GM12873 (cell line): ENCODE results near the gene ZSCAN10.

Experiments used
- TF ChIP-seq, protein P1 (sequence below): IDR thresholded peaks from 2 replicates; pipeline ENCODE4 v1.5.1; 2012; ENCODE audit warnings: low read depth, mild to moderate bottlenecking, moderate library complexity, low read length, control low read depth; ENCODE audit not compliant: insufficient read depth; ENCODE audit errors: missing control alignments

The ZSCAN10 gene

DNA sequence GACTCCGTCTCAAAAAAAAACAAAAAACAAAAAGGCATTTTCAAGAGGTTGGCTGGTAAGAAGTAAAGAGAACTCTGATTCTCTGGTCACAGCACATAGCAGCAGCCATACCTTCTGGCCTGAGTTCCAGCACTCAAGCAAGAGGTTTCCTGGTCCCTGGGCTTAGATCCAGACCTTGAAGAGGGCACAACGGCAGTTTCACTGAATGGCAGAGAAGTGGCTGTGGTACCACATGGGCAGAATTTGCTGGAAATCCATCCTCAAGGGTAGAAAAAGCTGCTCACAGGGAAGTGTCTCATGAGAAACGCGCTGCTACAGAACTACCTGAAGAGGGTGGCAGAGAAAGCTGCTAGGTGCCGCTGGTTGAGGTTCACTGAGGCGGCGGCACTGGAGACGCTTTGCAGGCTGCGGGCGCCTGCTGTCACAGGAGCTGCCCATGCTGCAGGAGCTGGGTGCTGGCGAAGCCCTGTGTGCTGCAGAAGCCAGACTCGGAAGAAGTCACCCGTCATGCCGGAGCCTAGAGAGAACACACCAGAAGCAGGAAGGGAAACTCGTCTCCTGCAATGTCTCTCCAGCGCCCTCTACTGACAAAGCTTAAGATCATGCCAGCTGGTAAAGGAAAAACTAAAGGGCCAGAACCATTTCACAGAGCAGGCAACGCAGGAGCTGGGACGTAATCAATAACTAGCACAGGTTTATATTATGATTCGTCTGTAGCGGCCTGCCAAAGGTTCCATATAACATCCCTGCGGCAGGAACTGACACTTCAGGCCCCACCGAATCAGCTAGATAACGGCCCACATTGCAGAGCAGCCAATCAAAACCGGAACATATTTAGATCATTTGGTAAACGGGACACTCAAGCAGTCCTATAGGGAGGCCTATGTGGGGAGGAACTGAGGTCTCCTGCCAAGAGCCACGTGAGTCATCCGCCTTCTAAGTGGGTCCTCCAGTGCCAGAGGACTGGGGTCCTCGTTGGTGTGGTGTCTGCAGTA lies 30.3 kb upstream of the ZSCAN10 start:
- TF ChIP-seq, protein P1, sequence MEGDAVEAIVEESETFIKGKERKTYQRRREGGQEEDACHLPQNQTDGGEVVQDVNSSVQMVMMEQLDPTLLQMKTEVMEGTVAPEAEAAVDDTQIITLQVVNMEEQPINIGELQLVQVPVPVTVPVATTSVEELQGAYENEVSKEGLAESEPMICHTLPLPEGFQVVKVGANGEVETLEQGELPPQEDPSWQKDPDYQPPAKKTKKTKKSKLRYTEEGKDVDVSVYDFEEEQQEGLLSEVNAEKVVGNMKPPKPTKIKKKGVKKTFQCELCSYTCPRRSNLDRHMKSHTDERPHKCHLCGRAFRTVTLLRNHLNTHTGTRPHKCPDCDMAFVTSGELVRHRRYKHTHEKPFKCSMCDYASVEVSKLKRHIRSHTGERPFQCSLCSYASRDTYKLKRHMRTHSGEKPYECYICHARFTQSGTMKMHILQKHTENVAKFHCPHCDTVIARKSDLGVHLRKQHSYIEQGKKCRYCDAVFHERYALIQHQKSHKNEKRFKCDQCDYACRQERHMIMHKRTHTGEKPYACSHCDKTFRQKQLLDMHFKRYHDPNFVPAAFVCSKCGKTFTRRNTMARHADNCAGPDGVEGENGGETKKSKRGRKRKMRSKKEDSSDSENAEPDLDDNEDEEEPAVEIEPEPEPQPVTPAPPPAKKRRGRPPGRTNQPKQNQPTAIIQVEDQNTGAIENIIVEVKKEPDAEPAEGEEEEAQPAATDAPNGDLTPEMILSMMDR: peak; percentile 95

DNA sequence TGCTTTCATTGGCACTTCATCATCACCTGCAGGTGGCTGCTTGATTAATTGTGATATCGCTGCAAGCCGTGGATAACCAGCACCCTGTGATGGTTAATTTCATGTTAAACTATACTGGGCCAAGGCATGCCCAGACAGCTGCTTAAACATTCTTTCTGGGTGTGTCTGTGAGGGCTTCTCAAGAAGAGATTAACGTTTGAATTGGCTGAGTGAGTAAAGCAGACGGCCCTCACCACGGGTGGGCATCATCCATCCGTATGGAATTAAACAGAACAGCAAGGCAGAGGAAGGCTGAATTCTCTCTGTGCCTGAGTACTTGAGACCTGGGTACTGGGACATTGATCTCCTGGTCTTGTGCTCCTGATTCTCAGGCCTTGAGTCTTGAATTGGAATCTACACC lies 28.7 kb upstream of the ZSCAN10 start:
- TF ChIP-seq, protein P1: no peak

DNA sequence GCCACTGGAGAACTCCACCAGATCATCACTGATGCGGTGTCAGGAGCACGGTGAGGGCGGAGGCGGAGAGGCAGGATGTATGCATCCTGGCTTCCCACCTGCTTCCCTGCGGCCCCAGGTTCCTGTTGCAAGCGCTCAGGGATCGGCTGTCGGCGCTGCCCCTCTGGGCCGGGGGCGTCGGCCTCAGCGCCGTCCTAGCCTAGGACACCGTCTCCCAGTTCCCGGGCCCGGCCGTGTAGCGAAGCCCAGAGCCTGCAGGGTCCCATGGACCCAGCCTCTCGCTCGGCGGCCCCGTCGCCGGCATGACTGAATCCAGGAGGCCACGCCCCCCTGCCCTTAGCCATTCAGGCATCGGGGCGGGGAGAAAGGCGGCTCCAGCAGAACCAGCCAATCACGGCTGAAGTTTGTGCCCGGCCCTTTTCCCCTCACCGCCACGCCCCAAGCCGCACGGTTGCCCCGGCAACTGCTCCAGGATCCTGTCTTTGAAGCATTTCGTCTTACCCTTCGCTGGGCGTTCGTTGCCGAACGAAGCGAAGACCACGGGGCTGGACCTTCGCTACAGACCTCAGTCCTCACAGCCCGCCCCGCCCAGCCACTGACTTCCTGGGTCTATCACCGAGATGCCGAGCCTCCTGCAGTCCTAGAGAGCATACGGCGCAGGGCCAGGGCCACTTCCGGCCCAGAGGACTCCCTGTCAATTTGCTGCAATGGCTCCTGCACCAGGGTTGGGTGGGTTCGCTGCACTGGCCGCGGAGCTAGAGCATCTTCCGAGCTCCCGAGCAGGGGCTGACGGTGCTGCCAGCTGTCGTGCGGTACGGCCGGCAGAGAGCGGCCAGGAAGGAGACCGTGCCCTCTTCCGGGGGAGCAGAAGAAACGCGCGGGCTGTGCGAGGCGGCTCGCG lies 25.1 kb upstream of the ZSCAN10 start:
- TF ChIP-seq, protein P1: peak; percentile 37

DNA sequence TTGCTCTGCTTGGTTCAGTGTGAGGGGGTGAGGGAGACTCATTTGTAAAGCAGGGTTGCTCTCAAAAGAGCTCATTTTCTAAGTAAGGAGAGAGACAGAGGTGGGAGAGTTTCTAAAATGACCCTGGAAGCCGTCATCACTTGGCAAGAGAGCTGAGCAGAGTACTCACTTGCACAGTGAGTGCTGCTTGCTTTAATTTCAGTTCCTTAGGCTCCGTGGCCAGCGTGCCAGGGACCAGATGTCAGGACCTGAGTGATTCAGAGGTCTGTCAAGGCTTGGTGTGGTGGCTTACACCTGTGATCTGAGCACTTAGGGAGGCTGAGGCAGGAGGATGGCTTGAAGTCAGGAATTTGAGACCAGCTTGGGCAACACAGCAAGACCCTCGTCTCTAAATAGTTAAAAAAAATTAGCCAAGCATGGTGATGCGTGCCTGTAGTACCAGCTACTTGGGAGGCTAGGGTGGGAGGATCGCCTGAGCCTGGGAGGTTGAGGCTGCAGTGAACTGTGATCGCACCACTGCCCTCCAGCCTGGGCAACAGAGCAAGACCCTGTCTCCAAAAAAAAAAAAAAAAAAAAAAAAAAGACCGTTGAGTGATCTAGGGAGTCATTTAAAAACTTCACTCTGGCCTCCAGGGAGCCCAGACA lies 24.0 kb upstream of the ZSCAN10 start:
- TF ChIP-seq, protein P1: no peak

DNA sequence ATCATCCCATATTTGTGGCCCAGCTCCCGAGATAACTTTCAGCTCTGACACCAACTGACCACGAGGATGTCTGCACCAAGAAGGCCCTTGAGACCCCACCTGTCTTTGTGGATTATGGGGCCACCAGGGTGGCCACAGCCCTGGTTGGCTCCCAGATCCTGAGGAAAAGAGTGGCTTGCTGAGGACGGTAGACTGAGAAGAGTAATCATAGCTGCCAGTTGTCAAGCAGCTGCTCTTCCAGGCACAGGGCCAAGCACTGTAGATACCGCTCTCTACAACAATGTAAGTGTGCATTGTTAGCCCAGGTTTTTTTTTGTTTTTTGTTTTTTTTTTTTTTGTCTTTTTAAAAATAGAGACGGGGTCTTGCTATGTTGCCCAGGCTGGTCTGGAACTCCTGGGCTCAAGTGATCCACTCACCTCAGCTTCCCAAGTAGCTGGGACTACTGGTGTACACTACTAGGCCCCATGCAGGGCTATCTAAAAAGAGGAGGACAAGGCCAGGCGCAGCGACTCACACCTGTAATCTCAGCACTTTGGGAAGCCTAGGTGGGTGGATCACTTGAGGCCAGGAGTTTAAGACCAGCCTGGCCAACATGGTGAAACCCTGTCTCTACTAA lies 22.9 kb upstream of the ZSCAN10 start:
- TF ChIP-seq, protein P1: no peak

DNA sequence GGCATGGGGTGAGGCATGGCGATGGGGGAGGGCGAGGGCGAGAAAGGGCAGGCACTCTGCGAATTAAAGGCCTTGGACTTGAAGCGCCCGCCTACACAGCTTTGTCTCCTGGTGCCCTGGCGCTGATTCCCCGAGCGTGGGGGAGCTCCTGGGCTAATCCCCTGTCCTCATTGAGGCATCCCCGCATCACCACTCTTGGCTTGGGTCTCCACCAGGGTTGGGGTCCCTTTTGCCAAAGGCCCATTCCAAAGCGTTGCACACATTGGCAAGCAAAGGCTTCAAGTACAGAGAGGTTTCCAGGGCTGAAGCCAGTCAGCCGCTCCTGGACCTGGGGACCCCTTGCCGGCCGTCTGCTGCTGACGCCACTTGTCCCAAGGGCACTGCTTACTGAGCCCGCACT lies 21.3 kb upstream of the ZSCAN10 start:
- TF ChIP-seq, protein P1: no peak
